GM18873 (cell line): Measurements from ENCODE around the gene TENM3.
"Not testable (repeated sequence)": the region's sequence is repeated elsewhere in the genome, so short reads cannot be mapped to it uniquely, and the experiment has no call there.

ENCODE experiments used
- ATAC-seq: cut with Tn5 transposase; IDR thresholded peaks from one replicate; pipeline ENCODE4 v1.9.1; 2021; ENCODE audit warnings: mild to moderate bottlenecking, moderate library complexity, moderate number of reproducible peaks; ENCODE audit not compliant: unreplicated experiment, low FRiP score

Gene TENM3

DNA sequence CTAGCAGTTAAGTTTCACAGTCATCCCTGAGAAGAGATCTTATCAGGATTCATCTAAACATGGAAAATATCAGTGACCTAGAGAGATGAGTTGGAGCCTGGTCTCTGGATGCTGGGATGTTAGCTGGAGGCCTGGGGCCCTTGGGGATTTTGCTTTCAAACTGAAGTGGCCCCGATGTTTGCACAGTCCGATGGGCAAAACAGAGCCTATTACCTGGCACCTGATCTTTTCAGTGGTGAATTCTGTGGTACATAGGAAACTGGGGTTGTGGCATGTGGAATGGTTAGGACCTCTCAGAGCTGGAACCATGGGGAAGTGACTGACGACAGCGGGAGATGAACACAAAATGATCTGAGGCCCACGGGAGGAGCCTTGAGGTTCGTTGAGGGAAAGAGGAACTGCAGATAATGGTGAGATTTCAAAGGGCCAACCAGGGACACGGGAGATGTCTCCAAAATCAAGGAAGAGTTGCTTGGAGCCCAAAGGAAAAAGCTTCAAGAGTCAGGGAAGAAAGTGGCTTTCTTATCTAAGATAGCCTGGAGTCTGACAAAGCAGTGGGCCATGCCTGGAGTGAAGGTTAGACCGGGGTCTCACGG is 17.8 kb upstream of the TENM3 start:
- no peak for ATAC-seq

DNA sequence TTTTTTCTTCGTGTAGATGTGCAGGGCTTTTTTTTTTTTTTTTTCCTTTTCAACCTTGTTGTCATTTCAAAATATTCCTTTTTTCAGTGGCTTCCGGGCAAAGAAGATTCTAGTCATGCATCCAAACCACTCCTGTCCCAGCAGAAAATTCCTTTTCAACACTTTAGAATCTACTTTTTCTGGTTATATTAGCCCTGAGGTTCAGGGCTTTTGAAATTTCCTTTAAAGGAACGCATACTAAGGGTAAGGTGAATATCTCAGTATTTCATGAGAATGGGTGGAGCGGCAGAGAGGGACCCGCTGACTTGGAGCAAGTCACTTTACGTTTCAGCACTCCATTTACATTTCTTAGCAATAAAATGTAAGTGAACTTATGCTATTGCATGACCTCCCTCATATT is 15.6 kb upstream of the TENM3 start:
- no peak for ATAC-seq

DNA sequence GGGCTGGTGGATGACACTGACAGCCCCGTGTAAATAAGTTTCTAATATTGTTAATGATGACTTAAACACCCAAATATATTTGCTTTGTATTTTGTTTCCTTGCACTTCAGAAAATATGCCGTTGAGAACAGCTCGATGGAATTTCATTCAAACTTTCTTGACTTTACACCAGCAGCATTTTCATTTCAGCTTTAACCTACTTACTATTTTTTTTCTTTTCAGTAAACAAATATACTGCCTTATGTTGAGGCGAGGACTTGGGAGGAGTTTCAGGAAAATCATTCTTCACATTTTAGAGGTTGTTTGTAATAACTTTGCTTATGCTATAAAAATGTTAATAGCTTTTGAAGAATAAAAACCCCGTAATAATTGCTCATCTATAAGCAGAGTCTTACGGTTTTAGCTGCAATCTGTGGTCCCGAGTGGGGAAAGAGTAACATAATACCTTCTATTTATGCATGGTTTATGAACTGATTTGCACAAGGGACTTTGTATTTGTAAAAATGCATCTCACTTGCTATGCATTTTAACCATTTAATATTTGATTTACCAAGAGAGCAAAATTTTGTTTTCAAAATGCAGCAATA is 14.1 kb upstream of the TENM3 start:
- no peak for ATAC-seq

DNA sequence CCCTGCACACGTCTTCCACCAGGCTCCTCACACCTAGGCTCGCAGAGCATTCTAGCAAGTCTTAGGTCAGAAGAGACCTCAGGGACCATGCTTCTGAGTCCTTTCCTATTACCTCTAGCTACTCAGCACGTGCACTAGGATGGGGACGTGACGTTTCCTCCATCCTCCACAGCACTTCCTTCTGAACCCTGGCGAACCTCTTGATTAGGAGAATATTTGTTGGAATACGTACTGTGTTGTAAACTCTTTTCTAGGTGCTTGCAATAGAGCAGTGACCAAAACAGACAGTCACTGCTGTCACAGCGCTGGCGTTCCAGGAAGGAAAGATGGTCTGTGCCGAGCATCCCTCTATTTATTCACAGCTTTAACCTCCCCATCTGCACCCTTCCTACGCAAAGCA is 12.9 kb upstream of the TENM3 start:
- no peak for ATAC-seq

DNA sequence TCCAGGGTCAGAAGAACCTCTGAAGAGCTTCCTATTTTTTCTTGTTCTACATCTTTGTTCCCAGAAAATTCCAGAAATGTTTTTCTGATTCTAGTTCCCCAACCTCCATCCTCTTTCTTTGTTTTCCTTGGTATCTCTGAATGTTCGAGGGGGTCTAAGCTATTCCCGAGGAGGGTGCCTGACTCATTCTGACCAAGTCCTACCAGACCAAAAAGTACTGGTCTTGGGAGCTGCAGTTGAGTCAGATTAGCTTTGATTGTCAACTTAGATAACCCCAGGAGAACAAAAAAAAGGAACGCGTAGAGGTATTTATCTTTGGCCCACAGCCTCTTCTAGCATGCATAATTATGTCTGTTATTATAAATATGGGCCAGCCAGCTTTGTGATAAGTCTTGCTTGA is 12.1 kb upstream of the TENM3 start:
- no peak for ATAC-seq

DNA sequence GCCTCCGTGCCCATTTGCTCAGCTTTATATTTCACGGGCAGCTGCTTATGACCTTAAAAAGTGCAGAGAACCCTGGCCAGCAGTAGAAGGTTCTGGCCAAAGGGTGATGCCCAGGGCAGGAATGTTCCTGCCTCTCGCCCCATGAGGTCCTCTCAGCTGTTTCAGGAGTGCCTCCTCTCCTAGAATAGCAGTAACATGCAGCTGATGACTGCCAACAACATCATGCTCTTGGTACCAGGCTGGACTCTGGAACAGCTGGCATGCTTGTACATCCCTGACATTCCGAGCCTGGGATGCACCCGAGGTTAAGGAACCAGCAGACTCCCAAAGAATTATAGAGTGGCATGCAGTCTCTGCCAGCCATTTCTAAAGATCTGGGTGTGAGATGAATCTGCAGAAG is 11.7 kb upstream of the TENM3 start:
- ATAC-seq = no peak

DNA sequence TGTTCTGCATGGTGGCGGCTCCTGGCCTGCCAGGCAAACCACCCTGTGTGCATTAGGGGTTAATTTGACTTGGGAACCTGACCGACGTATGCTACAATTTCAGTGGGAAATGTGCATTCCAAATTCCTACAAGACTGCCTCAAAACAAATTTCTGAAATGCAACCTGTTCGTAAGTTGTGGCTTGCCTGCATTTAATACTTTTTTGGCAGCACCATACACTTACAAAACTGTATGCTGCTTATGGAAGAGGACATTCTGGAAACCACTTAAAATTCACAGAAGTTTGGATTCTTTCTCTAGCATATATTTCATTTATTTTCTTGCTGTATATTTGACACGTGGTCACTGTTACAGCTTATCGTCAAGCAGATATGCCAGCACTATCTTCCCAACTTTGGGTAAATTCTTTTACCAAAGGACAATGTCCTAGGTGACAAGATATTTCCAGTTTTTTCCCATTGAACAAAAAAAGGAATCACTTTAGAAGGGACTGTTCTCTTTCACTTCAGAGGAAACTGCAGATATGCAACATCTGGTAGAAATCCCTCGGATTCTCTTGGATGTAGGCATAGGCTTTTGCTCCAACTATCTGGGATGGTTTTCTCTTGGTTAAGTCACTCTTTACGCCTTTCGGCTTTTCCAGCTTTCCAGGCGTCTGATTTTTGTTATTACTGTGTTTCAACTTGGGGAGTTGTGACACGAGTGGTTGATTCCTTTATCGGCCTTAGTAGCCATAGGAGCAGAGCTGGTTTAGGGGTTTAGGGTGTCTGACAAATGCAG is 9.7 kb upstream of the TENM3 start:
- no peak for ATAC-seq

DNA sequence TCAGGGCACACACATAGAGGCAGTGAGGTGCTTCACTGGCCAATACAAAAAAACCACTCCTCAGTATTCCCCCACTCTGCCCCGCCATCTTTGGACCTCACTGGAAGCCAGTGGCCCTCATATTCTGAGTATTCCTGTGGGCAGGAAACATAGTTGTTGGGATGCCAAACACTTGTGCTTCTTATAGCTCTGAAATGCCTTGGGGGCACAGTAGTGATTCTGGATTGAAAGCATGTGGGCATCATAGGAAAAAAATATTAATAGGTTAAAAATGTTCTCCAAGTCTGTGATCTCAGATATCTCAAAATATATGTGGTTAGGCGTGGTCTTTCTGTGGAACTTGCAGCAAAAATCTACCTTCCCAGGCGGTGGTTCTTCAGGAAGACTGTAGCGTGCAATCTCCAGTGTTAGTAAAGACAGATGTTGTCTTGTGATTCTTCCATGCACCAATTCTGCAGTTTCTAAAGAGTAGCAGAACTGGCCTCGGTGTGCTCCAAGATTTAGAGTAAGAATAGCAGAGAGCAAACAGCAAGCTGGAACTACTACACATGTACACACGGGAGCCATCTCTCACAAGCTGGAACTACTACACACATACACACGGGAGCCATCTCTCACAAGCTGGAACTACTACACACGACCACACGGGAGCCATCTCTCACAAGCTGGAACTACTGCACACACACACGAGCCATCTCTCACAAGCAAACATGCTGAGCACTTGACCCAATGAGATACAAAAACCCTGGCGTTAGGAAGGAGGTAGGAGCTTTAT is 8.0 kb upstream of the TENM3 start:
- ATAC-seq = no peak

DNA sequence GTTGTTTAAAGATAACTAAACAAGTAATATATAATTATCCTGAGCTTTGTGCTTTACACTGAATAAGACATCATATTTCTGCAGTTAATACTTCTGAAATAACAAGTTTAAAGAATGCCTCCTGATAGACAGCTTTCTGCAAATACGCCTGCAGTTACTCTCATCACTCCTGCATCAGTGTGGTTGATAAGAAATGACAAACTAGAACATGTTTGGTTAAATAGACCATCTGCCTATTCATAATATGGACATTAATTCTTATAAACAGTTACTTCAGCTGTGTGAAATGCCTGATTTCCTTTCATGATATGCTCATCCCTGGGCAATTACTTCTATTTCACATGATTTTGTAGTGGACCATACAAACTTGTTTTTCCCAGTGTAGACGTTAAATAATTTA is 7.0 kb upstream of the TENM3 start:
- ATAC-seq = no peak

DNA sequence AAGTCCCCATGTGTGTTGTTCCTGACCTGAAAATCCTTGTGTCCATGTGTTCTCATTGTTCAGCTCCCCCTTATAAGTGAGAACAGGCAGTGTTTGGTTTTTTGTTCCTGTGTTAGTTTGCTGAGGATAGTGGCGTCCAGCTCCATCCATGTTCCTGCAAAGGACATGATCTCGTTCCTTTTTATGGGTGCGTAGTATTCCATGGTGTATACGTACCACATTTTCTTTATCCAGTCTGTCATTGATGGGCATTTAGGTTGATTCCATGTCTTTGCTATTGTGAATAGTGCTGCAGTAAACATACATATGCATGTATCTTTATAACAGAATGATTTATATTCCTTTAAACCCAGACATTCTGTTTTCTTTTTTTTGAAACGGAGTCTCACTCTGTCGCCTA is 6.2 kb upstream of the TENM3 start:
- not testable (repeated sequence) for ATAC-seq

DNA sequence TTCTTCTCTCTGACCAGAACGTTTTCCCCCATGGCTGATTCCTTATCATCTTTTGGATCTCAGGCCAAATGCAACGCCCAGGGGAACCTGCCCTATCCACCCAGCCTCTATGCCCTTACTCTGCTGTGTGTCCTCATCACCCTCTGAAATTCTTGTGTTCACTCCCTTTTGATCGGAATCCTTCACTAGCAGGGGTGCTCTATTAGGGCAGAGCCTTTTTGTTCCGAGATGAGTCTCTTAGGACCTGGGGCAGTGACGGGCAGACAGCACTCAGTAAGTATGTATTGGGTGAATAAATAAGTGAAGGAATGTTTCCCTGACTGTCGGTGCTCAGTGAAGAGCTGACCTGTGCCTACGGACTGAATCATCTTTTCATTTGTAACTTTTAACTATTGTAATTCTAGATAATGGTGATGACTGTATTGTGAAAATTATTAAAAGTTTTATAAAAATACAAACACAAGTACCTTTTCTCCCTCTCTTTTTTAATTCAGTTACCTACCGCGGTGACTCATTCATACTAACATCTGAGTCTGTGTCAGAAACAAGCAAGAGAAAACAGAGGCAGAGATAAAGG is 4.8 kb upstream of the TENM3 start:
- ATAC-seq = no peak

DNA sequence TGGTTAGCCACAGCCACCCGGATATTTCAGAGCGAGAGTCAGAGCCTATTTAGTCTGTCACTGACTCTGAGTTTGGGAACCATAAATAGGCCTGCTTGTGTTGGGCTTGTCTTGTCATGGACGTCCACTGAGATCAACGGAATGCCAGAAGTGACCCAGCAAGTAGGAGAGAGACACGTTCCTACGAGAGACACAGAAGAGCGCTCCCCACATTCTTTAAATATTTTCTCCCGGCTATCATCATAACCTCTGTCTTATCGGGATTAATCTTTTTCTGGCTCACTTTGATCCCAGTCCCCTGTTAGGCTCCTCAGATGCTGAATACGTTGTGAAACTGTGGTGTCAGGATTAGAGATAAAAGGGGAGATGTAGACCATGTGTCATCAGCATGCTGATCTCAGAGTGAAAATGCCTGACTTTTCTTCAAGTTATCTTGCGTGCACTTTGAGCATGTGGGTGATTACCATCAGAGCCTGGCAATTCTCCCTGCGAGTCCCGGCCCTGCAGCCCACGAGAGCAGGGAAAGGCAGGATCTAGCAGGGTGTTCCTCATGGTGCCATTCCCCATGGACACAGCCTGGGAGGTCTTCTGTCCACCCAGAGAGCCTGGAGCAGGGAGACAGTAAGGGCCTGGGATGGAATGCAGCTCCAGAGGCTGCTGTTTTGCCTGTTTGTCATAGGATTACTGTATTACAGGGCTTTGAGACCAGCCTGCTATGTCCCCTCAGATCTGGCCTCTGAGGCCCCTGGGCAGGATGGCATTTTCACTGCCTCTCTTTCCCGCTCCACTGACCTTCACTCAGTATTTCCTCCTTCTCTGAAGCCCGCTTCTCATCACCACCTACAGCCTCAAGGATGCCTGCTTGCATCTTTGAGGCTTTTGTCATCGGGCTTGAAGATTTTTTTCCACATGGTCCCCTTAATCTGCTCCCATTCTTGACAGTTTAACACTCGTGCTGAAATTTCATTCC is 2.8 kb upstream of the TENM3 start:
- no peak for ATAC-seq

DNA sequence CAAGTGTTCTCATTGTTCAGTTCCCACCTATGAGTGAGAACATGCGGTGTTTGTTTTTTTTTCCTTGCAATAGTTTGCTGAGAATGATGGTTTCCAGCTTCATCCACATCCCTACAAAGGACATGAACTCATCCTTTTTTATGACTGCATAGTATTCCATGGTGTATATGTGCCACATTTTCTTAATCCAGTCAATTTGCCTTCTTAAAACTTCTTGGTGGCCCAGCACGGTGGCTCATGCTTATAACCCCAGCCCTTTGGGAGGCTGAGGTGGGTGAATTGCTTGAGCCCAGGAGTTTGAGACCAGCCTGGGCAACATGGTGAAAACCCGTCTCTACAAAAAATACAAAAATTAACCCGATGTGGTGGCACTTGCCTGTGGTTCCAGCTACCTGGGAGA is 942 bp upstream of the TENM3 start:
- not testable (repeated sequence) for ATAC-seq

DNA sequence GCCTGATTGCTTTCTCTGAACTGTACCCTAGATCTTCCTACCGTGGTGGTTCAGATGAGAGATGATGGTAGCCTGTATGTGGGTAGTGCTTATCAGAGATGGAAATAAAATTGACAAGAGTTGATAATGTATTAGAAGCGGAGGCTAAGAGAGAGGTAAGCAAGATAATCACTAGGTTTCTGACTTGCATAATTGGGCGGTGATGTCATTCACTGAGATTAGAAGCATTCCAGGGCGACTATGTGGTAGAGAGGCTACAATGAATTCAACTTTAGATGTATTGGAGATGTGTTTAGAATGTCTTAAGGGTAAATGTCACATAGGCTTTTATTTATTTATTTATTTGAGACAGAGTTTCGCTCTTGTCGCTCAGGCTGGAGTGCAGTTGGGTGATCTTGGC is 415 bp upstream of the TENM3 start:
- ATAC-seq = no peak

DNA sequence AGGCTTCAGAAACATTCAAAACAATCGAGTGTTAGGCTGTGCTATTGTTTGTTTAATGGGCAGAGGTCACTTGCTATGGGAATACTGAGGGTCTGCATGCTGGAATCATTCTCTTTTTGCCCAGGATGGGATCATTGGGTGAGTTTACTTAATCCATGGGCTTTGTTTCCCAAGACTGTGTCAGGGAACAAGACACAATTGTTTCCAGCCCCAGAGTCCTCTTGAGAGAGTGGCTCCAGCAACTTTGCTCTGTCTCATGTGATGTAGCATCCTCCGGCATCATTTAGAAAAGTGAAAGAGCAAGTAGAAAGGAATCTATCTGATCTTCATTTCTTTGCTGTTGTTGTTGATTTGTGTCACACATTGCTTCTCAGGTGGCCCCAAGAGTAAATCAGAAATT is 1.8 kb downstream of the TENM3 start:
- ATAC-seq = no peak

DNA sequence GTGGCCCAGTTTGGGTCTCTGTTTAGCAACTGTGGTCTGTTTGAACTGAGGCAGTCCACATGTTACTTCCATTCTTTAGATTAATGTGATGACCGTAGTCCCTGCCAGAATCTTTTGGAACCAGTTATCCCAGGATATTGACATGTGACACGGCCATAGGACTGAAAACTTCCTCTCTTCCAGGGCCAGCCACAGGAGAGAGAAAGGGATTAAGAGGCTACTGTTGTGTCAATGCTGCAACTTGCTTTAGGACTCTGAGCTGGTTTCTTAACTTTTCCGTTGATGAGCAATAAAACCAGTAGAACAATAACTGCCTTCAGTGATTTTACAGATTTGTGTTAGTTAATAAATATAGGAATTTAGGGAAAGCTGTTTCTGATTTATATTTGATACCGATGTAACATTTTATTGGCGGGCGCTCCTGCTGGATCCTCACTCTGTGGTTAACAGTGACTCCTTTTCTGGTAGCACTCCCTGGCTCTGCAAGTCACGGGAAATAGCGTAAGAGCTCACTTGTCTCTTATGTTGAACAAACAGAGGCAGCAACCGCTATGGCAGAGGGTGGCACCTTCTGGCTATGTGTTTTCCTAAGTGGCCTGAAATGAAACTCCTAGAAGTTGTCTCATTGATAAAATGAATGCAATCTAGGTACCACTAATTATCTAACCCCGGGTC is 2.5 kb downstream of the TENM3 start:
- ATAC-seq = no peak

DNA sequence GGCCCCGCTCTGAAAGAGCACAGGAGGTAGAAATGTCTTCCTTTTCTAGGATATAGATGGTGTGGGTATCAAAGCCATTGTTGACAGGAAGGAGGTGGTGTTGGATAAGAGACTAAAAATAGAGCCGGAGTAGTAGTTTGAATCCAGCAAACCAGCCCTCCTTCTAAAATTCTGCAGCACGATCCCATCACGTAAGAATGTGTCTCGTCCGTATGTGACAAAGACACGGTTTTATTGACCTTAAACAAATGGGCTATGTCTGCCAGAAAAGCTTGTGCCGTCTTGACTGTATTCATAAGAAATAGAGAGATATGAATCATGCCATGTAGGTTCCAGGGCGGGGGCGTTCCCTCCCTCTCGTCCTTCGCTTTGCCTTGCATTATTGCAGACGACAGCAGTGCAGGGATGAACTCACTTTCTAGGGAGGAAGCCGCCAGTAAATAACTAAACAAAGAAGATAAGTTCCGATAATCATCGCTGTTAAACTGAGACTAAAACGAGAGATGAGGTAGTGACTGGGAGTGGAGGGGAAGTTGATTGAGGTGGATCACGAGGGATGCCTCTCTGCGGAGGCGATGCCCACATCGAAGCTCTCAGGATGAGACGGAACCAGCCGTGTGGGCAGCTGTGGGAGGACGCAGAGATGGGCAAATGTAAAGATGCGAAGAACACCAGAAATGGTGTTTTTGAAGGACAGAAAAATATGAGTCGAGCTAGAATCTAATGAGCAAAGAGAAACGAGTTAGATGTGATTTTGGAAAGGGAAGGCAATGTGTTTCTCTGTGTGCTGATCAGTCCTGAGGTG is 3.4 kb downstream of the TENM3 start:
- ATAC-seq = no peak

DNA sequence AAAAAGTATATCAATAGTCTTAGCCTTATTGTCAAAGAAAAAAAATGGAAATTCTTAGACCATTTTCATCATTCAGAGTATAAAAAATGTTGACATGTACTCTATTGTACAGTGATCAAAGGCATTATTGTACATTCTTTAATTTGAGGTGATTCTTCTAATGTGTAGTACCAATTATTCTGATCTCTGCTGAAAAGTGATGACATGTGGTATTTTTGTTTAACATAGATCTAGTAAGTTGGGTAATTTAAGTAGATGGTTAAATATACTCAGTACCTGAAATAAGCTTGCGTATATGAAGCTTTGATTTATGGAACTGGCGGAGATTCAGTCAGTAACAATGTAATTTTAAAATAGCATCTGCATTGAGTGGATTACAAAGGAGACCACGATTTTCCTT is 5.1 kb downstream of the TENM3 start:
- no peak for ATAC-seq
